ENCODE results near the gene FXYD6.

Gene FXYD6

DNA sequence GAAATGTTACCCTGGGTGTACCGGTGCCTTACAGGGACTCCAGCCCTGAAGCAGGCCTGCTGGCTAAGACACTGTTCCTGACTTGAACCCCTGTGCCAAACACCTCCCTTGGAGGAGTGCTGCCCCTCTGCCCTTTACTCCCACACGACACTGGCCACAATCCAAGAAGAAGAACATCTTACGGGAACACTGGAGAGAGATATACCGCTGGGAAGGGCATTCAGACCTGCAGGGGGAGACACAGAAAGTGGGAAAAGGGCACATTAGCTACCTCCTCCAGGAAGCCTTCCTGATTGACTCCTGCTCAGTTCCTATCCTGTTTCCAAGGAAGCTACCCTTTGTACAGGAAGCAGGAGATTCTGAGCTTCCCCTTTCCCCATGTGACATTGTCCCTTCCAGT is 34.1 kb upstream of the FXYD6 start:
- no peak for DNase-seq

DNA sequence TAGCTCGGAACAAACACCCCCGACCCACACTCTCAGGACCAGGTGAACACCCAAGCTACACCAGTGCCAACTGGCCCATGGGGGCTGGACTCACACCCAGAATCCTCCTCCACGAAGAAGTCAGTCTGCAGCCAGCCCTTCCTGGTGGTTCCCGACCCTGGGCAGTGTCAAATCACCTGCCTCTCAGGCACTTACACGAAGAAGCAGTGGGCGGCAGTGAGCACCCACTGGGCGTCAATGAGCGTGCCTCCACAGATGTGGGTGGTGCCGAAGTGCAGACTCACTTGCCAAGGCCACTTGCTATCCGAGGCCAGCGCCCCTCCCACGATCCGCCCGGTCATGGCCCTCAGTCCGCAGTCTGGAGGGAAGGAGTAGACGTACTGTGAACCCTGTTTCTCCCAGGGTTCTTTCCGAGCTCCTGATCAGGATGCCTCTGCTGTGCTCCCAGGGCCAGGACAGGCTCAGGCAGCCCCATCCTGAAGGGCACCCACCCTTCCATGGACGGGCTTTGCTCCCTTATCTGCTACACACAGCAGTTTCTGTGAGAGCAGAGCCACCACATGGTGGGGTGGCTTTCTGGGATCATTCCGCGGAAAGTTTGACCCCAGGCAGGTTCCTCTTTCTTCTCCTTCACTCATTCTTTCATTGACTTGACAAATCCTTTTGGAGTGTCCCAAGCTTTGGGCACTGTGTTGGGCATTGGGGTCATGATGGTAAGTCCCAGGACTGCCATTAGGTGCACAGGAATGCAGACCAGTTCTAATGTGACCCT is 33.3 kb upstream of the FXYD6 start:
- DNase-seq: no peak

DNA sequence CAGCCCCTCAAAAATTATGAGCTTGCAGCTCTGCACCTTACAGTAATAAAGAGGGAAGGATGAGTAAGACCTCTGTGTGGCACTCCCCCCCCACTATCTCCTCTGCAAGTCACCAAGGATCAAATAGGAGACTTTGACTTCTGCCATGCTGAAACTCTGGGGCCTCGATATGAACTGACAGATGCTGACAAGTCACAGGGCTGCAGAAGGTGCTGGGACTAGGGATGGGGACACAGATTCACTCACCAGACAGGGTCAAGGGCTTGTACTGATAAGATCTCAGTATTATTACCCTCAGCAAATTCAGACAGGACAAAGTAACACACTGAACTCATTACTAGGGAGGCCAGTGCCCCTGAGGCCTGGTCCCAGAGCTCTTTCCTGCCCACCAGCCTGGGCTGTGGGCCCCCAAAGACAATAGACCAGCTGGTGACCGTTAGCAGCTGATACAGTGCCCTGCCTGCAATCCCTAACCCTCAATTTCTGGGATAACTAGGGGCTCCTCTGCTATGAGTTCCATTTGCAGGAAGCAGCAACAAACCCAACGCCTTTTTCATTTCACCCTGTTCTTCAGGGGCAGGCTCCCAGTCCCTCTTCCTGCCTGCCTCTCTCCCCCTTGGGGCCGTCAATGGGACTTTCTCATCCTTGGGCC is 32.6 kb upstream of the FXYD6 start:
- no peak for DNase-seq

DNA sequence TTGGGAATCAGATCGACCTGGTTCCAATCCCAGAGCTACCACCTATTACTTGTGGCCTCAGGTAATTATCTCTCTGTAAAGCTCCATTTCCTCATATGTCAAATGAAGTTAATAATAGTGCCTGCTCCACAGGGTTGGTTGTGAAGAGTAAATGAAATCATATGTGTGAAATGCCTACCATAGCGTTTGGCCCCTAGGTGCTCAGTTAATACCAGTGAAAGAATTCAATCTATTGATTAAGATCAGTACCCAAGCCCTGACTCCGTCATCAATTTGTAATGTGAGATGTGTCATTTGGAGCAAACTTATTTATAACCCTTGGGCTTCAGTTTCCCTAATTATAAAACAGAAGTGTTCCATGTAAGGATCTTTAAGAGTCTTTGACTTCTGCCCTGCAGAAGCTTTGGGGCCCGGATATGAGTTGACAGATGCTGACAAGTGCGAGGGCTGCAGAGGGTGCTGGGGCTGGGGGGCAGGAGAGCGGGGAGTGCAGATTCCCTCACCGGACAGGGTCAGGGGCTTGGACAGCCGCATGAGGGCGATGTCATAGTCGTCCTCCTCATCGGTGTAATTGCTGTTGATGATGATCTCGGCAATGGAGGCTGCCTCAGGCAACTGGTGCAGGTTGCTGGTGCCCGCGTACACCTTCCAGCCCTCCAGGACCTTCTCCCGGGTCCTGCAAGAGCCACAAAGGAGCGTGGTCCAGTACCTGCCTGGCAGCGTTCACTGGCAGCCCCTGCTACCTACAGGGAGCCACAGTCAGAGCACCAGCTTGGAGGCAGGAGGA is 31.8 kb upstream of the FXYD6 start:
- DNase-seq: no peak

DNA sequence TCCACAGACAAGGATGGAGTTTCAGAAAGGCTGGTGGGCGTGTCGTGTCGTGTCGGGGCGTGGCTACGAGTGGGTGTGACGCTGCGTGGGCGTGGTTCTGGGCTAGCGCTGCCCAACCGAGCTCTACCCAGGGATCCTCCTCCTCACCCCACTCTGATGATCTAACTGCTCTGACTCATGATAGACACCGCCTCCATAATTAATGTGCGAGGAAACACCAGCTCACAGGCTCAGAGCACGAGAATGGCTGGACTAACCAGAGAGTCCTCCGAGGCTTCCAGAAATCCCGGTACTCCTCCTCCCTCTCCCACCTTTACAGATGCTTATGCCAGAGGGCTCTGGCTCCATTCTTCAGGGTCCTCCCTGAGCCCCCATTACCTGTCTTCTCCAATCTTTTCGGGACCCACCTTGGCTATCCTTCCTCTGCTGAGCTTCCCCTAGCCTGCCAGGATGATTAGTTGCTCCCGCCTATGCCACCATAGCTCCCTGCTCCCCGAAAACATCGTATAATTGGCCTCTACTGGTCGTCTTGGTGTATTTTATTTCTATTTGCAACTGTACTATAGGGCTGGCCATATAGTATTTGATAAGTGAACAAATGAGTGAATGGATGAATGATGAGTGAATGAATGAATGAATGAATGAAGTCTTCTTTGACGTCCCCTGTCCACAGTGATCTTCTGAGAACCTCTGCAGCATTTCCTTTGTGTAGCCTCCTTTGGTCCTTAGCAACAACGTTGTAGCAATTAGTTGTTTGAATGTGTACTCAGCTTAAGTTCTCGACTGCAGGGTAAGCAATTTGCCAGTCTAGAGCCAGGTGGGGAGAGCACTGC is 31.0 kb upstream of the FXYD6 start:
- DNase-seq: no peak

DNA sequence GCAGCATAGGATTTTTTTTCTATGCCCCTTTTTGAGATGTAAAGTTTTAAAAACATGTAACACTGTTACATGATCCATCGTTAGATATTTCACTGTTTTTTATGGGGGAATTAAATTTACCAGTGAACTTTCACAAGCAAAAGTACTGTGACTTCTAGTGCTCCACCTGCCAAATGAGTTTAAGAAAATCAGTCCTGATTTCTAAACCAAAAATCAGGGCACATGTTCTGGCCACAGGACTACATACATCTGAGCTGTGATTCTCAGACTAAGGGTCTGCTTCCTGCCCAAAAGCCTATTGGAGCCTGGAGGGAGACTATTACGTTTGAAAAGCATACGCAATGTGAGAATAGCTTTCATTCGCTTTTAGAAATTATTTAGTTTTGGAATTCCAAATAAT is 30.3 kb upstream of the FXYD6 start:
- DNase-seq: no peak

DNA sequence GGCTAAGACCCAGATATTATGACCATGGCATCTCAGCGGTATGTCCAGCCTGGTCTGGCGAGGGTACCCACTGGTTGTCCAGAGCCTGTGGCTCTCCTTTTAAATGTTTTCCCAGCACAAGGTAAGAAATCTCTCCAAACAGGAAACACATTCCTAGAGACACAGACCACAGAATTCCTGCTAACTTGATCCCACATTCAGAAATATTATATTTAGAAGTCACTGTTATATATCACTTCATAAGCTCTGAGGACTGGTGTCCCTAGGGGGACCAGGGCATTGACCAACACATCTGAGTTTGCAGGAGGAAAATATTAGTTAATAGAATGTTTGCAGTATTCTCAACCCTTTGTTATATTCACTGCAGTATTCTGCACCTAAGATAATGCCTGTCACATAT is 29.7 kb upstream of the FXYD6 start:
- no peak for DNase-seq

DNA sequence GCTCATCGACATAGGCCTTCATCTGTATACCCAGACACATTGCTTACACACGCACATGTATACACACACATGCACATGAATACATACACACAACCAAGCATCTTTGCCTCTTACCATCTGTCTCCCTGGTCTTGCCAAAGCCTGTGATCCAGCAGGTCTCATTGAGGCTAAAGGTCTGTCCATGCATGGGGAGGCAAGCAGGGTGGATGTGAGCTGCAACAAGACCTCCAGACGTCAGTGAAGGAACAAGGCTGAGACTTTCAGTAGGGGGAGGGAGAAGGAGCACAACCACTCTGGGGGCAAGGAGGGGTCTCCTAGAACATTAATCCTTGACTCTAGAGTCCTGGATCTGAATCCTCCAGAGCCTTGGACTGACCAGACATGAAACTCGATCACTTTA is 29.1 kb upstream of the FXYD6 start:
- DNase-seq: no peak

DNA sequence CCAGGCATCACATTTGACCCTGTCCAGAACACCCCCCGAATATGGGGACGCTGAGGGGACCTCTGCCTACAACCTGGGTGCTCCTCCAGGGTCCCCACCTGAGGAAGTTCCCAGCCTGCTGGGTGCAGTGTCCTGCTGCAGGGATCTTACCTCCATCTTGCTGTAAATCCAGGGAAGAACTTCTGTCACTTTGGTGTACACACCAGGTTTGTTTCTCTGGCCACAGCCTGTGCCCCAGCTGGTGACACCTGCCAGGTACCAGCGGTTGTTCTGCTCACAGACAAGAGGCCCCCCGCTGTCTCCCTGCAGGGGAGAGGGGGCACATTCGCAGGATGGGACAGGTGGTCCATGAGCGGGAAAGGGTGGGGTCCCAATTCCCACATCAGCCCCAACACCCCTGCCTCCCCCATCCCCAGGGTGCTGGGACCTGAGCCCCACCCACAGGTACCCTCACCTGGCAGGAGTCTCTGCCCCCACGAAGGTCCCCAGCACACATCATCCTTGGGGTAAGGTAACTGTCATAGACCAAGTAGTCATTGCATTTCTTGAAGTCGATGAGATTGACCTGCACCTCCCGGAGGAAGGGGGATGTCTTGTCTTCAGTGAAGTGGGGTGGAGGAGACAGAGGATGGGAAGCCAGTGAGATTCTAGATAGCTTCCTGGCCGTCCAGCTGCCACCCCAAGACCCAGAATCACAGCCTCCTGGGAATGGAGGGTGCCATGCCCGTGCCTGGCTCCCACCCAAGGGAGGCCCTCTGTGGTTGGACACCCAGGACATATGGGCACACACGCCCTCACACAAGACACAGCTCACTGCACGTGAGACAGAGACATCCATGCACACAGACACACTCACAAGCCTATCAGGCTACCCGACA is 27.3 kb upstream of the FXYD6 start:
- no peak for DNase-seq

DNA sequence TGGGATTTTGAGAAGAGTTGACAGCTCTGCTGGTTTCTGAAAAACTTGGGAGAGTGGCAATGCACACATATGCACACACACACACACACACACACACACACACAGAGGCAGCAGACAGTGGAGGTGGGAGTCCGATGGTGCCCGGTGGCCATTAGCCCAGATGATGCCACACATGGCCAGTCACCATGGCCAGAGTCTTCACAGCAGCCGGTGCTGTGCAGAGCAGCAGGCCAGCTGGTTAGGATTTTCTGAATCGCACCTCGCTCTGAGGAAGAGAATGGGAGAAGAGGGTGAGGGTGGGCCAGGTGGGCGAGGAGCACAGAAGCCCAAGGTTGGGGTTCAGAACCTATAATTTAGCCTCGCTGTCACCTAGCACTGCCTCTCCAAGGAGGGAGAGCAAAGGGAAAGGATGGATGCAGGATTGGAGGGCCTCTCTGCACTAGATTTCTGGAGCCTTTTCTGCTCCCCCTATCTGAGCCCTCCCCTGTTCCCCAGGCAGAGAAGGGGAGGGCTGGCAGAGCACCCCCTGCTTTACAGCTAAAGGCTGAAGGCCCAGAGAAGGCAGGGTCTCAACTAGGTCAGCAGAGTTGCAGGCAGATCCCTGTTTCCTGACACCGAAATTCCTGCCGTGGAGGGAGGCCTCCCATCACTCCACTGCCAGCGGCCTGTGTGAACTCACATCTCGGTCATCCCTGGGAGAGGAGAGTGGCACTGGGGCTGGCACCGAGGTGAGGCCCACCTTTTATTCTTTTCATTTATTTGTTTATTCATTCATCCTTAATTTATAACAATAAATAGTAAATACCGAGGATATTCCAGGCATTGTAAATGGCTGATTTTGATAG is 25.8 kb upstream of the FXYD6 start:
- no peak for DNase-seq

DNA sequence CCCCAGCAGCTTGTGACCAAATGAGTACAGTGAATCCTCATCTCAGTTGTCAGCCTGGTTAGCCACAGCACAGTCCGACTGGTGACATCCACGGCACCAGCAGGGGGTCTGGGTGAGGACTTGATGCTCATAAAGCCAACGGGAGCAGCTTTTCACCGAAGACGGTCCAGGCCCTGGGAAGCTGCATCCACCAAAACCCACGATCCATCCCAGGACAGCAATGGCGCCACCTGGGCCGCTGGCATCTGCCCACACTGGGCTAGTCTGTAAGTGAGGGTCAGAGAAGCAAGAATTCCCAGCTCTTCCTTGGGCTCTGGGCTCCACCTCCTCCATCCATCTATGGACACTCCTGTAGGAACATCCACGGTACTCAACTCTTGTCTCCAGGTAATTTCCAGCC is 25.1 kb upstream of the FXYD6 start:
- DNase-seq: no peak

DNA sequence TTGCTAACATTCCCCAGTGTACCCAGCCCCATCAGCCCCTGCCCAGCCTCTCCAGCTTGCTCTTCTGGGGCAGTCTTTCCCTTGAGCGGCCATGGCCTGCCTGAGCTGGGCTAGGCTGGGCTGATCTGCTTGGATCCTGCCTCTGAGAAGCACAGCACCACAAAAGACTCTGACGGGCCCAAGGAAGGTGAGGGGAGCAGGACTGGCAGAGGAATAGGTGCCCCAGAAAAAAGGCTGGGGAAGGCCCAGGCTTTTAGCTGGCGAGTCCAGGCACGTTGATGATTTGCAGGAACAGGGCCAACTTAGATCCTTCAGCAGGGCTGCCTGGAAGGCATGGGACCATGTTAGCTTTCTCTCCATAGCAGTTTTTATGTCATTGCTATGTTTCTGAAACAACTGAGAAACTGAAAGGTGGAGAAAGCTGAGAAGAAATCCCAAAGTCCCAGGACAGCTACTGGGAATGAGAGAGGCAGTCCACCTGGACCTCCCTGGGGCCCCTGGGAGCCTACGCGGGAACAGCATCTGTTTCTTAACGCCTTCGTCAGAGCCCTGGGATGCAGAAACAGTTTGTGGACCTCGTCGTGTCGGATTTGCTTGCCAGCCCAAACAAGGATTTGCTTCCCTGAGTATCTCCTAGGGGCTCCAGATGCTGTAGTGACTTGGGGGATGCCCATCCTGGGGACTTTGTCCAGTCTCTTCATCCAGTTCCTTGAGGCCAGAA is 24.4 kb upstream of the FXYD6 start:
- DNase-seq: no peak

DNA sequence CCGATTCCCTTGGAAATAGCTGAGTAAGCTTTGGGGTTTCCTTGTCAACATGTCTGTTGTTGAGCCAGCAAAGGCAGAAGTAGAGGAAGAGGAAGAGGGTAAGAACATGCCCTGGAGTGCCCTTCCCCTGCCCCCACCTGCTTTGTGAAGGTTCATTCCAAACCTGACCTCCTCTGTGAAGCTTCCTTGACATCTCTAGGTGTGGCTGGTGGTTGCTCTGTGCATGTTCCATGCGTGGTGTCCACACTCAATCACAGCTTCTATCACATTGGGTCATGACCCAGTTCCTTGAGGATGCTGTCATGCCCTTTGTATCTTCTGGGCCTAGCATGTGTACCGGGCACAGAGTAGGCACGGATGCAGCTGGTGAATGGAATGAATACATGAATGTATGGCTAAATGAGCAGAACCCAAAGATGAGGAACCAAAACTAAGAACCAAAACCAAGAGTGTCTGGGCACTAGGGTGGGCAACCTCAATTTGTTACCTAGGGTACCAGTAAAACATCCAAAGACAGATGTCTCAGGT is 23.7 kb upstream of the FXYD6 start:
- no peak for DNase-seq

DNA sequence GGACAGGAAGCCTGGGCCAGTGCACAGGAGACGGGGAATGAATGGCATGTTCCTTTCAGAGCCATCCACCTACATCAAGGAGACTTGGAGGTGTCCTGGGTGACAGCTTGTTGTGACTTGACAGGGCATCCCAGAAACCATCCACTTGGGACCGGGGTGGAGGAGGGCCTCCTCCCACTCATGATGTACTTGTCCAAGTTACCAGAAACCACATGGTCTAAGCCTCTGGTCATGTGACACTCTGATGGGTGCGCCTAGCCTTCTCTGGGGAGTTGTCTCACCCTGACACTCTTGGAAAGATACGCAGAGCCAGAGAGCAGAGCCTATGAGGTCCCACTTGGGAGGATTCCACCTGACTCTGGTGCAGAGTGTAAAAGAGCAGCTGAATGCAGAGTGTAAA is 21.6 kb upstream of the FXYD6 start:
- no peak for DNase-seq

DNA sequence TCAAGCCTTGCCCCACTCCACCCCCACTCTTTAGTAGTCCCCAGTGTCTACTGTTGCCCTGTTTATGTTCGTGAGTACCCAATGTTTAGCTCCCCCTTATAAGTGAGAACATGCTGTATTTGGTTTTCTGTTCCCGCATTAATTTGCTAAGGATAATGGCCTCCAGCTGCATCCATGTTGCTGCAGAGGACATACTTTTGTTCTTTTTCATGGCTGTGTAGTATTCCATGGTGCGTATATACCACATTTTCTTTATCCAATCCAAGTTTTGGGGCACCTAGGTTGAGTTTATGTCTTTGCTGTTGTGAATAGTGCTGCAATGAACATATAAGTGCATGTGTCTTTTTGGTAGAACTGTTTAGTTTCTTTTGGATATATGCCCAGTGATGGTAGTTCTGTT is 16.2 kb upstream of the FXYD6 start:
- DNase-seq: no peak

DNA sequence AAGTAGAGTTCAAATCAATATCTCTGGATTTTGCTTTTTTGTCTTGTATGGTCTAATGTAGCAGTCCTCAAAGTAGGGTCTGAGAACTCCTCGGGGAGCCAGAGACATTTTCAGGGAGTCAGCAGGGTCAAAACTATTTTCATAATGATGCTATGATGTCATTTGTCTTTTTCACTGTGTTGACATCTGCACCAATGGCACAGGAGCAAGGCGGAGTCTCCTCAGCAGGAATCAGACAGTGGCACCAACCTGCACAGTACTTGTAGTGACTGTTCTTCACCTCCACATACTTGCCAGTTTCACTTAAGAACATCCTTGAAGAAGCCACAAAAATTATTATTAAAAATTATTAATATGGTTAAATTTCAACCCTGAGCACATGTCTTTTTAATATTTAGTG is 14.9 kb upstream of the FXYD6 start:
- DNase-seq: no peak

DNA sequence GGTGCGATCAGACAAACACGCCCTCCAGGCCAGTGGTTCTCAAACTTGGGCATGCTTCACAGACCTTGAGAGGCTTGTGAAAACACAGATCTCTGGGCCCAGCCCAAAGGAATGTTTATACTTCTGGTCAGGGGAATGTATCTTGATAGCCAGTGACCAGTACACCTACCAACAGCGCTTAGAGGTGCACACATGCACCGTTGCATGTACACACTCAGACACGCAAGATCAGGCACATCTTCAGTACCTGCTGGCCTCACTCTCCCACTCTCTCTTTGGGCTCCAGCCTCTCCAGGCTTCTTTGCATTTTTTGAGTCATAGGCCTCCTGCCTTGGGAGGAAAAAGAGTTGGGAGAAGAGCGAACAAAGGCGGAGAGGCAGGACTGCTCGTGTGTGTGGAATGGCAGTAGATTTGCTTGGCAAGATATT is 11.7 kb upstream of the FXYD6 start:
- no peak for DNase-seq

DNA sequence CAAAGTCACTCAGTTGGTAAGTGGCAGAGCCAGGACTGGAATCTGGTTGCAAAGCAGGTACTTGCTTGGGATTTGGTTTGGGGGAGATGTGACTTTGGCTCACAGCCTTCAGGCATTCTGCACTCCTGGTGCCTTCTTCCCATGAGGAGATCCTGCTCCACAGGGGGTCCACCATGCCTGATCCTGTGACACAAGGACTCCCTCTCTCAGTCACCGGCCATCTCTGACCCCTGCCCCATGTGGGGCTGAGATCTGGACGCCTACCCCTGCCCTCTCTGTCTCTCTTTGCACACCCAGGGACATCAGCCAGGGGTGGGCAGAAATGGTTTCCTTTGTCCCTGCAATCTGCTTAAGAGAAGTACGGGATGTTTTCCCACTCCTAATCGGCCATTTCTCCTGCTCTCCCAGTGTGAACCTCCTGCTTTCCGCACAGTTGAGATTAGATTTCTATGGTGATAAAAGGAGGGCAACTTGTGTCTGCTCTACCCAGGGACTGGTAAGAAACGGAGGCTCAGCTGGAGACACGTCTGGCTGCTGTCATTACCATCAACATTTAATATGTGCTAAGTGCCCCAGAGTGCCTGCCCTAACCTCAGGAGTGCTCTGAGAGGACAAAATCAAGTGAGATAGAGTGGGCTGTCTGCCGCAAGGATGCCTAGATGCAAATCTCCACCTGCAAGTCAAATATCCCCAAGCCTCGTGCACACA is 11.1 kb upstream of the FXYD6 start:
- no peak for DNase-seq

DNA sequence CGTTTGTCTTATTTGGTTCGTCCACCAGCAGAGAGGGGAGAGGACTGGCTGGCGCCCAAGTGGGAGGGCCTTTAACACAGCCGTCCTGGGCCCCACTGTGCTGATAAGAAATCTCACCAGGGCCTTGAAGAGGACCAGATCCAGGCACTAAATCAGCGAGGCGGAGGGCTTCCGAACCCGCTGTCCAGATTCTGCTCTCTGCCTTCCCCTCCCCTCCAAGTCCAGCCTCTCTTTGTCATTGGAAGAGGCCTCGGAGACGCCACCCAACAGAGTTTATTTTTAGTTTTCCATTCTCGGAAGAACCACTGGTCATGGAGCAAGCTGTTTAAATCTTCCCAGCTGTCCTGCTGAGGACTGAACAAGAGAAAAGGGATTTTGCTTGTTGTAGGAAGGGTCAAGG is 9.3 kb upstream of the FXYD6 start:
- DNase-seq: no peak
